Measurements from ENCODE around the gene MAP3K5. TPM values are rescaled to one million over a fixed set of nuclear protein-coding genes. Genes with fewer than 3 reads are reported as not detected.

The MAP3K5 gene
- total and polyA plus RNA-seq, 9 of the 15 experiments (the other 6 are each of a cell fraction or from before 2014, with no cell fraction given) = 2.2 to 13.0 (median 9.9) TPM

DNA sequence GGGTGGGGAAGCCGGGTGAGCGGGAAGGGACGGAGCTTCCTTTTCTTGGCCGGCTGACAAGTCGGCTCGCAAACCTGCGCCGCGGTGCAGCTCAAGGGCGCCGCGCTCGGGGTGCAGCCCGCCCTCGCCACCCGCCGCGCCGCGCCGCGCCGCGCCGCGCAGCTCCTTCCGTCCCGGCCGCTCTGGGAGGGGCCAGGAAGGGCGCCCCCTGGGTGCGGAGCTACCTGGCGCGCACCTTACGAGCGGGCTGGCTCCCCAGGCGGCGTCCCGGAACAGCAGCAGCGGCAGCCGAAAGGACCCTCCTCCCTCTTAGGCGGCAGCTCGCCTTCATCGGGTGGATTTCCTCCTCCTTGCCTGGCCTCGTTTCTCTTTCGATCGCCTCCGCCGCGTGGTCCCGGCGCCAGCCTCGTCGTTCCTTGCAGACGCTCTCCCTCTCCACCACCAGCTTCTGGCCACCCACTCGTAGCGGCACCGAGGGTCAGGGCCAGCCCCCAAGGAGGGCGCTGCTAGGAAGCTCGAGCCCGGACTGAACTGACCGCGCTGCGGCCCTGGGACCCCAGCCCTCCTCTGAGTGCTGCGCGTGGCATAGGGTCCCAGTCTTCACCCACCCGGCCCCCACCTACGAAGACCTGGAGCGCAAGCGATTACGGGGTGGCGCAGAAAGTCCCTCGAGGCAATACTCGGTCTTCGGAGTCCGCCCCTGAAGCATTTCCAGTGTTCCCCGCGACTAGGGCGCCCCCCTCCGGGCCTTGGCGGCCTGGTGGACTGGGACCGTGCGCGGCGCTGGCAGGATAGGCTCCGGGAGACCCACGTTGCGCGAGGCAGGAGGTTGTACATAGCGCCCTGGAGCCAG, at the start of gene MAP3K5 (continued):
- TF ChIP-seq ARID3B (CRISPR knock-in tag; IDR thresholded peaks at IDR 0.05; ENCODE audit: borderline replicate concordance) (peak; percentile 71; the same call in 1 of the 2 replicates), ZBTB7A (IDR thresholded peaks at IDR 0.05; ENCODE audit: borderline replicate concordance, control insufficient read depth, low read depth, low read length) (peak; percentile 73), CC2D1A (IDR thresholded peaks at IDR 0.05) (peak; percentile 58; the same call in 1 of the 2 replicates), HOXB6 (CRISPR knock-in tag; IDR thresholded peaks at IDR 0.05; ENCODE audit: borderline replicate concordance) (no peak), ATF7 (IDR thresholded peaks at IDR 0.05) (peak; percentile 59; the same call in 1 of the 2 replicates), JUN (IDR thresholded peaks at IDR 0.05; ENCODE audit: borderline replicate concordance, low read depth, low read length) (0 out of 2 replicates have a peak, but pooled peaks have one; percentile 36), JUN (CRISPR knock-in tag; IDR thresholded peaks at IDR 0.05; ENCODE audit: borderline replicate concordance) (no peak), ARID2 (IDR thresholded peaks at IDR 0.05) (peak; percentile 62), ZFP36 (IDR thresholded peaks at IDR 0.05; ENCODE audit: low read depth, low read length, partially characterized antibody) (no peak), LARP7 (IDR thresholded peaks at IDR 0.05) (peak; percentile 86; the same call in 1 of the 2 replicates), RBBP5 (IDR thresholded peaks at IDR 0.05; ENCODE audit: borderline replicate concordance, insufficient read depth, low read length, poor library complexity, severe bottlenecking) (peak; percentile 35), ELF1 (tag; IDR thresholded peaks at IDR 0.05) (peak; percentile 90), DMBX1 (CRISPR knock-in tag; IDR thresholded peaks at IDR 0.05; ENCODE audit: borderline replicate concordance) (peak; percentile 5; the same call in 1 of the 2 replicates), RUNX1 (IDR thresholded peaks at IDR 0.05; ENCODE audit: low read depth) (0 out of 2 replicates have a peak, but pooled peaks have one; percentile 48), KLF13 (tag; IDR thresholded peaks at IDR 0.05; ENCODE audit: borderline replicate concordance, low read depth) (0 out of 2 replicates have a peak, but pooled peaks have one; percentile 32), POLR2G (IDR thresholded peaks at IDR 0.05; ENCODE audit: low read depth, low read length) (peak; percentile 93), TCF15 (CRISPR knock-in tag; IDR thresholded peaks at IDR 0.05) (no peak), DEAF1 (CRISPR knock-in tag; IDR thresholded peaks at IDR 0.05) (peak; percentile 89), HMGN3 (IDR thresholded peaks at IDR 0.05; ENCODE audit: borderline replicate concordance, extremely low read depth, insufficient read length, low read depth, low read length) (peak; percentile 95), BCOR (IDR thresholded peaks at IDR 0.05) (peak; percentile 72)
